Trophoblast cell (in vitro differentiated cells and primary cell): ENCODE results near the gene ANAPC5.

Experiments used
- DNase-seq, 2 donors: peaks; one replicate each; pipeline ENCODE4 v3.0.0-alpha.2; 2016
- H2AFZ ChIP-seq: 2 replicates; pipeline ENCODE4 v1.6.1; 2013; ENCODE audit warnings: low read length, moderate library complexity, mild to moderate bottlenecking; ENCODE audit not compliant: insufficient read depth, poor library complexity
- H2AK5ac ChIP-seq: 2 replicates; pipeline ENCODE4 v1.6.1; 2013; ENCODE audit warnings: mild to moderate bottlenecking, low read length
- H2BK120ac ChIP-seq: 2 replicates; pipeline ENCODE4 v1.6.1; 2013; ENCODE audit warnings: low read length, mild to moderate bottlenecking, moderate library complexity; ENCODE audit not compliant: insufficient read depth, poor library complexity
- H2BK12ac ChIP-seq: 2 replicates; pipeline ENCODE4 v1.6.1; 2013; ENCODE audit warnings: mild to moderate bottlenecking, low read length, moderate library complexity
- H2BK5ac ChIP-seq: 2 replicates; pipeline ENCODE4 v1.6.1; 2013; ENCODE audit warnings: low read length, low read depth, moderate library complexity, mild to moderate bottlenecking; ENCODE audit not compliant: poor library complexity
- H3K14ac ChIP-seq: 2 replicates; pipeline ENCODE4 v1.6.1; 2013; ENCODE audit warnings: mild to moderate bottlenecking, low read length
- H3K18ac ChIP-seq: 2 replicates; pipeline ENCODE4 v1.6.1; 2013; ENCODE audit warnings: mild to moderate bottlenecking, low read length
- H3K23ac ChIP-seq: 2 replicates; pipeline ENCODE4 v1.6.1; 2013; ENCODE audit warnings: low read length
- H3K27ac ChIP-seq: 2 replicates; pipeline ENCODE4 v1.5.1; 2013; ENCODE audit warnings: low read depth, mild to moderate bottlenecking, inconsistent platforms, low read length, moderate library complexity
- H3K27me3 ChIP-seq: 2 replicates; pipeline ENCODE4 v1.6.1; 2013; ENCODE audit warnings: inconsistent platforms, mild to moderate bottlenecking, low read length, moderate library complexity; ENCODE audit not compliant: insufficient read depth
- H3K36me3 ChIP-seq, 2 experiments: 1 replicate in 1 of 2; 2 replicates in 1 of 2; pipeline ENCODE4 v1.6.1; 2013; ENCODE audit warnings: low read length in 2 of 2, mild to moderate bottlenecking in 2 of 2, moderate library complexity in 1 of 2; ENCODE audit not compliant: insufficient read depth in 2 of 2, control insufficient read depth in 1 of 2
- H3K4ac ChIP-seq: 2 replicates; pipeline ENCODE4 v1.6.1; 2013; ENCODE audit warnings: low read depth, mild to moderate bottlenecking, low read length, moderate library complexity
- H3K4me1 ChIP-seq, 2 experiments: 1 replicate in 1 of 2; 2 replicates in 1 of 2; pipeline ENCODE4 v1.6.1; 2013; ENCODE audit warnings: low read length in 2 of 2, mild to moderate bottlenecking in 2 of 2, moderate library complexity in 1 of 2; ENCODE audit not compliant: insufficient read depth in 2 of 2, control insufficient read depth in 1 of 2
- H3K4me2 ChIP-seq: 2 replicates; pipeline ENCODE4 v1.6.1; 2013; ENCODE audit warnings: inconsistent platforms, mild to moderate bottlenecking, low read length, moderate library complexity
- H3K4me3 ChIP-seq: 2 replicates; pipeline ENCODE4 v1.5.1; 2013; ENCODE audit warnings: mild to moderate bottlenecking, low read depth, low read length, inconsistent platforms
- H3K79me1 ChIP-seq: one replicate; pipeline ENCODE4 v1.6.1; 2013; ENCODE audit warnings: low read length
- H3K79me2 ChIP-seq: 2 replicates; pipeline ENCODE4 v1.6.1; 2013; ENCODE audit warnings: low read length, mild to moderate bottlenecking; ENCODE audit not compliant: control insufficient read depth, insufficient read depth, poor library complexity
- H3K9ac ChIP-seq: 2 replicates; pipeline ENCODE4 v1.6.1; 2013; ENCODE audit warnings: mild to moderate bottlenecking, low read length
- H3K9me3 ChIP-seq: 2 replicates; pipeline ENCODE4 v1.6.1; 2013; ENCODE audit warnings: low read depth, mild to moderate bottlenecking, control low read depth, inconsistent platforms, low read length; ENCODE audit not compliant: insufficient read depth
- H4K12ac ChIP-seq: 2 replicates; pipeline ENCODE4 v1.6.1; 2013; ENCODE audit warnings: low read depth, mild to moderate bottlenecking, low read length, moderate library complexity
- H4K8ac ChIP-seq: 2 replicates; pipeline ENCODE4 v1.6.1; 2013; ENCODE audit warnings: low read depth, mild to moderate bottlenecking, low read length, moderate library complexity
- H4K91ac ChIP-seq: one replicate; pipeline ENCODE4 v1.6.1; 2013; ENCODE audit warnings: low read depth, mild to moderate bottlenecking, low read length, moderate library complexity
- WGBS: extraction: QIAGEN DNeasy Blood & Tissue Kit; methylation state at CpG from one replicate; pipeline ENCODE4 v1.1.7; 2013; ENCODE audit warnings: missing lambda C conversion rate; ENCODE audit not compliant: insufficient read length, insufficient coverage; ENCODE audit errors: extremely low coverage; 5-methylcytosine and 5-hydroxymethylcytosine counted together

Gene ANAPC5

DNA sequence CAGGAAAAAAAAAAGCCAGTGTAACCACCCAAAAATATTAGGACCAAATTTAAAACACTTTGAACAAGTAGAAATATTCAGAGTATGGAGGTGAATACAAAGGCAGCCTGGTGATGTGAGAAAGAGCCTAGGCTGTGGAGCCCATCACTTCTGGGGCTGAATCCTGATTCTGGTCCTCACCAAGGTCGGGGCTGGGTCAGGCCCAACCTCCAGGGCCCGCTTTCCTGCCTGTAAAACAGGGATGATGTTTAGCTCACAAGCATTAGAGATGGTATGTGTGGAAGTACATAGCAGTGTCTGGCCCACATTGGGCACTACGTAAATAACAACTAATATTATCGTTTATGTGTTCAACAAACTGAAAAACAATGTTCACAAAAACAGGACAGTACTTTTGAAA is 47.9 kb downstream of the ANAPC5 start:
- Histone ChIP-seq H3K27ac (no peak overlapping the region), H4K12ac (no peak overlapping the region)

GRCh38 chr12:121301876-121302275 is 50.3 kb downstream of the ANAPC5 start:
- Histone ChIP-seq H3K27ac (no peak overlapping the region), H3K79me2 (peaks cover 4% of the 10 kb centered on the region), H4K12ac (no peak overlapping the region), H3K4ac (no peak overlapping the region), H3K23ac (no peak overlapping the region), H4K8ac (no peak overlapping the region), H4K91ac (no peak overlapping the region), H2AFZ (no peak overlapping the region), H3K27me3 (no peaks in the 10 kb centered on the region), H3K4me2 (no peak overlapping the region), H3K4me1 (peaks cover 3 to 5% of the 10 kb centered on the region in 2 experiments), H2BK12ac (no peak overlapping the region), H3K36me3 (no peaks in the 10 kb centered on the region), H3K9me3 (no peaks in the 10 kb centered on the region), H3K4me3 (no peak overlapping the region), H3K79me1 (peaks cover 7% of the 10 kb centered on the region), H2AK5ac (no peak overlapping the region), H3K14ac (no peak overlapping the region), H2BK120ac (no peak overlapping the region), H3K18ac (no peak overlapping the region), H3K9ac (no peak overlapping the region), H2BK5ac (no peak overlapping the region)
- no CpG with 5 or more reads among the region's 4 CpGs for WGBS
- DNase-seq: peak in 1 of 2 donors; percentile 59

More for the DNA sequence above, 47.9 kb downstream of the ANAPC5 start:
- peaks cover 6 to 7% of the 10 kb centered on the region in 2 experiments for H3K36me3 ChIP-seq
- no peak overlapping the region for H3K4me3 ChIP-seq
- no peak overlapping the region for H4K91ac ChIP-seq
- H3K14ac ChIP-seq: no peak overlapping the region
- DNase-seq: peak in 1 of 2 donors; percentile 40
- no peak overlapping the region for H3K4me2 ChIP-seq
- no peak overlapping the region for H2BK5ac ChIP-seq
- no peak overlapping the region for H2BK12ac ChIP-seq
- H4K8ac ChIP-seq: no peak overlapping the region
- H2AK5ac ChIP-seq: no peak overlapping the region
- H2AFZ ChIP-seq: no peak overlapping the region
- H3K9ac ChIP-seq: no peak overlapping the region
- H3K4ac ChIP-seq: no peak overlapping the region
- no peak overlapping the region for H3K18ac ChIP-seq
- H3K79me1 ChIP-seq: no peaks in the 10 kb centered on the region
- H3K23ac ChIP-seq: no peak overlapping the region
- H3K79me2 ChIP-seq: no peaks in the 10 kb centered on the region
- no peaks in the 10 kb centered on the region for H3K27me3 ChIP-seq
- WGBS: no CpG with 5 or more reads among the region's 4 CpGs
- H2BK120ac ChIP-seq: no peak overlapping the region
- H3K9me3 ChIP-seq: no peaks in the 10 kb centered on the region
- no peaks in the 10 kb centered on the region for H3K4me1 ChIP-seq

DNA sequence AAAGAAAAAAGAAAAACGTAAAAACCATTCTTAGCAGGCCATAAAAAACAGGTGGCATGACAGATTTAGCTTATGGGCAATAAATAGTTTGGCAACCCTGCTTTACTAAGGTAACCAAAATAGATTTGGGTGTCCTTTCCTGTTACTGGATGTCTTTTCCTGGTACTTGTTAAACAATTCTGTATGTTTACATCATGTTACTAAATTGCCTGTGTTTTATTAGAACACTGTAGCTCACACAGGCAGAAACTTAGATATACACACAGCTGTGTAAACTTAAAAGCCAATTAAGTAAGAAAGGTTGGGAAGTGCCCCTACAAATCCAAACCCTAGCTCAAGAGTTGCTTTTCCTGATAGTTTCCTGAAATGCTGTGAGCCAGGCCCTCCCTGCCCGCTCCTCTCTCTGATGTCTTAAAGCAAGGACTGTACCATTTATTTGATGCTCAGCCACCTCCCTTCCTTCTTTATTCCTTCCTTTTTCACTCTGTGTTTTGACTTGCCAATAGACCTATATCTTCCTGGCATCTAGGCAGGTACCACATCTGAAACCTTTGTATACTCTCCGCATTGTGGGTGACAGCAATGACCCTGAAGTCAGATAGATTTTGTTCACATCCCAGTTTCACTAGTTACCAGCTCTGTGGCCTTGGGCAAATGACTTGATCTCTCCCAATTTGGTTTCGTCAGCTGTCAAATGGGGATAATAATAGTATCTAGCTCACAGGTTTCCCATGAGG is 52.0 kb downstream of the ANAPC5 start:
- Histone ChIP-seq H3K23ac (no peak overlapping the region), H2BK120ac (no peak overlapping the region), H3K14ac (no peak overlapping the region), H3K36me3 (no peaks in the 10 kb centered on the region), H3K27ac (no peak overlapping the region), H3K4ac (no peak overlapping the region), H2AK5ac (no peak overlapping the region), H3K4me2 (no peak overlapping the region), H2BK5ac (no peak overlapping the region), H3K9me3 (no peaks in the 10 kb centered on the region), H3K9ac (no peak overlapping the region), H4K8ac (no peak overlapping the region), H3K4me1 (peaks cover 8 to 12% of the 10 kb centered on the region in 2 experiments), H3K27me3 (no peaks in the 10 kb centered on the region), H3K79me1 (peaks cover 13% of the 10 kb centered on the region), H4K91ac (no peak overlapping the region), H2BK12ac (no peak overlapping the region), H3K79me2 (peaks cover 11% of the 10 kb centered on the region), H3K4me3 (no peak overlapping the region), H4K12ac (no peak overlapping the region), H3K18ac (no peak overlapping the region), H2AFZ (no peak overlapping the region)
- DNase-seq: no peak
- WGBS: no CpG with 5 or more reads among the region's 4 CpGs

GRCh38 chr12:121299662-121300061 is 52.5 kb downstream of the ANAPC5 start:
- no peak overlapping the region for H3K4me3 ChIP-seq
- no peak overlapping the region for H2BK12ac ChIP-seq
- H4K8ac ChIP-seq: no peak overlapping the region
- H3K23ac ChIP-seq: no peak overlapping the region
- peaks cover 8 to 13% of the 10 kb centered on the region in 2 experiments for H3K4me1 ChIP-seq
- no peak overlapping the region for H2BK5ac ChIP-seq
- no peak overlapping the region for H3K14ac ChIP-seq
- no peak overlapping the region for H2AK5ac ChIP-seq
- WGBS: no CpG with 5 or more reads among the region's 4 CpGs
- no peak overlapping the region for H4K91ac ChIP-seq
- no peak overlapping the region for H3K18ac ChIP-seq
- no peaks in the 10 kb centered on the region for H3K27me3 ChIP-seq
- H3K27ac ChIP-seq: no peak overlapping the region
- no peak for DNase-seq
- no peak overlapping the region for H3K4ac ChIP-seq
- no peaks in the 10 kb centered on the region for H3K9me3 ChIP-seq
- no peak overlapping the region for H2BK120ac ChIP-seq
- H3K9ac ChIP-seq: no peak overlapping the region
- H3K36me3 ChIP-seq: no peaks in the 10 kb centered on the region
- H3K4me2 ChIP-seq: no peak overlapping the region
- peaks cover 13% of the 10 kb centered on the region for H3K79me1 ChIP-seq
- H2AFZ ChIP-seq: no peak overlapping the region
- peaks cover 11% of the 10 kb centered on the region for H3K79me2 ChIP-seq
- H4K12ac ChIP-seq: no peak overlapping the region
